Middle frontal gyrus (tissue), 1 donor: Measurements from ENCODE around the gene TRIM15.

Source experiments
- DNase-seq: peaks from one replicate; pipeline ENCODE4 v3.0.0-alpha.2; 2015; ENCODE audit warnings: low spot score; ENCODE audit errors: extremely low spot score

The TRIM15 gene

DNA sequence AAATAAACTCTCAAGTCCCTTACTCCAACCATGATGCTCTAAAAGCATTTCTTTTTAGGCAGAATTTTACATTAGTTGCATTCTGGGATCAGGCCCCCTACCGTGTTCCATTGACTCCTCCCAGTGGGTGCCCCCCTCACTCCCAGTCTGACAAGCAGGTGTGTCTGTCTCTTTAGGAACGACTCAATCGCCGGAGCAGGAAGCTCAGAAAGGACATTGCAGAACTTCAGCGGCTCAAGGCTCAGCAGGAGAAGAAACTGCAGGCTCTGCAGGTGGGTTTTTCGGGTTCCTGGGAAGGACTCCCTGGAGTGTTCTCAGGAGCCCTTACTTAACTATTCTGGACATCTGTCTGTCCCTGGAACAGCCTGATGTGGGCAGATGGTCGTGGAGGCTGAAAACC lies 17.5 kb upstream of the TRIM15 start:
- DNase-seq: no peak

- DNase-seq: no peak
These were observed 16.2 kb upstream of the TRIM15 start for GRCh38 chr6:30147096-30147495.

- no peak for DNase-seq
These were observed 14.1 kb upstream of the TRIM15 start for GRCh38 chr6:30149234-30149633.

DNA sequence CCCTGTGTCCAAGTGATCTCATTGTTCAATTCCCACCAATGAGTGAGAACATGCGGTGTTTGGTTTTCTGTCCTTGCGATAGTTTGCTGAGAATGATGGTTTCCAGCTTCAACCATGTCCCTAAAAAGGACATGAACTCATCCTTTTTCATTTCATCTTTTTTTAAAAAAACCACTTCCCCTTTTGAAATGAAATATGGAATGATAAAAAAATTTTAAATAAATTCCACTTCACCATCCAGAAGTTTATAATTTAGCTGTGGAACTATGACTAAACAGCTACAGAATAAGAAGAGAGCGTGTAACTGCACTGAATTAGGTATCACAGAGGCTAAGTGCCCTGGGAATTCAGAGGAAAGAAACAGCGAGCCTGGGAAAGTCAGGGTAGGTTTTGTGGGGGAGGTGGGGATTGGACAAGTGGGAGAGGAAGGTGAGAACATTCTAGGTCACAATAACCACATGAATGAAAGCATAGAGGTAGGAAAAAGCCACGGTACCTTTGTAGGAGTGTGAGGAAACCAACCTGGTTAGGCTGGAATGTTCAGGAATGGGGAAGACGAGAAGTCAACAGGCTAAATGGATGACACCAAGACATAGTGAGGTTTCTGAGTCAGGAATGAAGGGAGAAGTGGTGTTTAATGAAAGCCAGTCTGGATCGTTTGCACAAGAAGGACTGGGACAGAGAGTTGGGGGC lies 13.3 kb upstream of the TRIM15 start:
- no peak for DNase-seq

- no peak for DNase-seq
These were observed 12.5 kb upstream of the TRIM15 start for GRCh38 chr6:30150671-30151395.

DNA sequence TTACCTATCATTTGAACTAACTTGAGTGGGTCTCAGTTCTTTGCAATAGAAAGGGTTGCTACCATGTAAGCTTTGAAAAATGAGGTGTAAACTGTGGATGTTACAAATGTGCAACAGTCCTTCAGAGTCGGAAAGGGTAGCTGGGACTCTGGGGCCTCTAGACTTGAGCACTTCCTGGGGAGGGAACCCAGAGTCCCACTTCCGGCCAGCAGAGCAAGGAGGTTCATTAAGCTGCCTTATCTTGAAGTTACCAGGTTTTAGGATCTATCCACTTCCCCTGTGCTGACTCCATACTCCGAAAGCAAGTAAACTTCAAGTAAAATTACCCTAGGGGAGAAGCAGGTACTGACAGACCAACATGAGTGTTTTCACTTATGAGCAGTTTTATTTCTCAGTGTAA lies 11.8 kb upstream of the TRIM15 start:
- no peak for DNase-seq

- DNase-seq: no peak
These were observed 11.2 kb upstream of the TRIM15 start for GRCh38 chr6:30152016-30152673.

GRCh38 chr6:30152910-30153610 lies 10.3 kb upstream of the TRIM15 start:
- DNase-seq: no peak

DNA sequence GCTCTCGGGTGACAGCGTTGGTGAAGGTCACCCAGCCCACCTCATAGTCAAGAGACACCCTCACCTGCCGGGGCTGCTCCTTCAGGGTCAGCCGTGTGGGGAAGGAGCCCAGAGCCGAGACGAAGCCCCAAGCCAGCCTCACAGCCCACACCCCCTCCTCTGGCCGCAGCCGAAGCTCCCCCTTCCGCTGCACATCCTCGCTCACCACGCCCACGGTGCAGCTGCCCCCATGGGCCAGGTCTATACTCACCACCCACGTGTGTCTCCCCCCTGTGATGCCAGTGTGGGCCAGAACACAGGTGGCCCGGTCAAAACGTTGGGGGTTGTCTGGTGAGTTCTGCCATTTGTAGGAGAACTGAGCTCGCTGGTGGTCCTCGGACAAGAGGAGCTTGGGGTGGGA lies 9.3 kb upstream of the TRIM15 start:
- DNase-seq: no peak

- no peak for DNase-seq
These were observed 8.4 kb upstream of the TRIM15 start for GRCh38 chr6:30154709-30155519.

DNA sequence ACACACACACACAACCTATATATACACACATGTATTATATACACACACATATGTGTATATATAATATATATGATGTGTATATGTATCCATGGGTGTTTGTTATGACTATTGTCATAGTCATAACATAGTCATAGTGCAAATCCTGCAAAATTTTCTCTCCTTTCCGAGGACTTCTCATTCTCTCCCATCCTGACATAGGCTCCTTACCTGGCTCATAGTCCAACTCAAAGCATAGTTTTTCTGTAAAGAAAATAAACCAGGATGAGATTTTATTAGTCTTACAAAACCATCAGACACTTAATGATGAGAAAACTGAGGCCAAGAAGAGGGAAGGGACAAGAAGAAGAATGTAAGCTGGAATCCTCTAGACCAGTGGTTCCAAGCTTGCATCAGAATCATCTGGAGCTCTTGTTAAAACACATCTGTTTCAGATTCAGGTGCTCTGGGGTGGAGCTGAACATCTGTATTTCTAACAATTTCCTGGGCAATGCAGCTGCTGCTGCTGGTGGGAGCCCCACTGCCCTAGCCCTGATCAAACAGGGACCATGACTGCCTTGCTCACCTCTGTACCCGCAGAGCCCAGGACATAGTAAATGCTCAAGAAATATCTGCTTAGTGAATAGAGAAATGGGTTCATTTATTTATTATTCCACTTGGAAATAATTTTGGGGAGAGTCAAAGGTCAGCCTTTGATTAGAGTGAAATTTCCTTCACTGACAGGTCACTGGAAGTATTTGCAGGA lies 7.7 kb upstream of the TRIM15 start:
- no peak for DNase-seq

DNA sequence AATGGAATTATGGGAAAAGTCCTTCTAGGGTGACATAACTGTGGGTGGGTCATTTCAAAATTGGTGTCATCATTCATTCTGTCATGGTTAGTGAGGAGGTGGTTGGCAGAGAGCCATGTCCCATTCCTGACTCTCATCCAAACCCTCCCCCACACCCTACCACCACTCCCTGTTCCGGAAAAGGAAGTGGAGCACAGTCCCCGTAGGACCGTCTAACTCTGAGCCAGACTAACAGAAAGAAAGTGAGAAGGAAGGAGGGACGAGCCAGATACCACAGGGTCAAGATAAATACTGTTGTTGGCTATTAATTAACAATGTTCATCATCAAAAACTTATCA lies 7.1 kb upstream of the TRIM15 start:
- DNase-seq: no peak

GRCh38 chr6:30156774-30157173 lies 6.6 kb upstream of the TRIM15 start:
- no peak for DNase-seq

- no peak for DNase-seq
These were observed 5.8 kb upstream of the TRIM15 start for GRCh38 chr6:30157581-30157980.

- no peak for DNase-seq
These were observed 5.3 kb upstream of the TRIM15 start for GRCh38 chr6:30157999-30158398.

GRCh38 chr6:30158475-30159040 lies 4.8 kb upstream of the TRIM15 start:
- DNase-seq: peak; percentile 31

- no peak for DNase-seq
These were observed 3.1 kb upstream of the TRIM15 start for GRCh38 chr6:30160008-30160784.

DNA sequence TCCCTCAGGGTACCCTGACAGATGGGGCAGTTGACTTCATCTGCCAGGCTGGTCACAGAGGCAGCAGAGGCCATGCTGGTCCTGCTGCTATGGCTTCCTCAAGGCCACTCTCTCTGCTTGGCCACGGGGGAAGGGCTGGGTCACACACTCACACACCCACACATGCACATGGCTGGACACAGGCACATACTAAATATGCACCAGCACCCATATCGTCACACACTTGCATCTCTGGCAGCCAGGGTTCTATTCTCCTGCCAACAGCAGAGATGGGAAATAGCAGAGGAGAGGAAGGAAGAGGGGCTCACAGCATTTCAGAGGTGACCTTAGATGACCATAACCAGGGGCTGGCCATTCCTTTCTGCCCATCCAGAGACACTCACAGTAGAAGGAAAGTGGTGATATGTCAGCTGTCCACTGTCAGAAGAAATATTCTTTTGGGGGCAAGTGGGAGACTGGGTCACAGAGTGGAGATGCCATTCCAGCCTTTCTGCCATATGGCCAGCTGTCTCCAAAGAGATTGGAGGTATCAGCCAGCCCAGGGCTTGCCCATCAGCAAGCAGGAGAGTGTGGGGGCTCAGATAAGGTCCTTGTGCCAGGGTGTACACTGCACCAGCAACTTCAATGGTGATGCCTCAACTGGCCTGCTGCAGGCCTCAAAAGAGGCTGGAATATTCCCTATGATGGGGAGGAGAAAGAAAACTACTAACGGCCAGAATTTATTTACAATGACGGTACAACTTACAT lies 2.4 kb upstream of the TRIM15 start, which contains the start of gene TRIM10:
TSS of gene TRIM10 (minus strand) at position 427 of the 747 bp plus-strand sequence. CDS start at position 74, 353 bp downstream.
- DNase-seq: no peak
